Measurements from ENCODE around the gene SSBP4.

The SSBP4 gene

GRCh38 chr19:18468517-18468916, 49.3 kb downstream of the SSBP4 start:
- Histone ChIP-seq H2AFZ (ENCODE audit: low read depth, low read length, severe bottlenecking) (no peak overlapping the region), H3F3A (ENCODE audit: insufficient read depth) (no peaks in the 10 kb centered on the region), H3K27ac (ENCODE audit: low read depth, low read length) (no peak overlapping the region), H3K4me3 (ENCODE audit: insufficient read depth, low read length, poor library complexity, severe bottlenecking) (no peak overlapping the region), H4K20me1 (ENCODE audit: low read depth, low read length) (no peaks in the 10 kb centered on the region), H3K9ac (ENCODE audit: low read length) (no peak overlapping the region), H3K36me3 (ENCODE audit: low read length) (no peaks in the 10 kb centered on the region), H3K9me2 (replicated peaks; ENCODE audit: insufficient read depth, low read length) (no peaks in the 10 kb centered on the region), H3K4me2 (ENCODE audit: low read depth, low read length, poor library complexity, severe bottlenecking) (no peak overlapping the region), H3K9me3 (ENCODE audit: insufficient read depth, low read length) (no peaks in the 10 kb centered on the region), H3K27me3 (ENCODE audit: low read length) (no peaks in the 10 kb centered on the region), H3K79me2 (ENCODE audit: insufficient read depth, low read length) (peaks cover under 1% of the 10 kb centered on the region; the same call in 1 of the 2 replicates)
- TF ChIP-seq EZH2phosphoT487 (conservative IDR thresholded peaks at IDR 0.05; ENCODE audit: low read length) (no peak), CTCF (IDR thresholded peaks at IDR 0.05; ENCODE audit: insufficient read depth, low read length, poor library complexity, severe bottlenecking) (no peak)

- Histone ChIP-seq H3K4me2 (ENCODE audit: low read depth, low read length, poor library complexity, severe bottlenecking) (no peak overlapping the region), H3K27ac (ENCODE audit: low read depth, low read length) (no peak overlapping the region), H3K27me3 (ENCODE audit: low read length) (no peaks in the 10 kb centered on the region), H2AFZ (ENCODE audit: low read depth, low read length, severe bottlenecking) (no peak overlapping the region), H3K9me2 (replicated peaks; ENCODE audit: insufficient read depth, low read length) (no peaks in the 10 kb centered on the region), H3K36me3 (ENCODE audit: low read length) (no peaks in the 10 kb centered on the region), H3F3A (ENCODE audit: insufficient read depth) (no peaks in the 10 kb centered on the region), H4K20me1 (ENCODE audit: low read depth, low read length) (no peaks in the 10 kb centered on the region), H3K4me3 (ENCODE audit: insufficient read depth, low read length, poor library complexity, severe bottlenecking) (no peak overlapping the region), H3K79me2 (ENCODE audit: insufficient read depth, low read length) (peaks cover 8% of the 10 kb centered on the region), H3K9ac (ENCODE audit: low read length) (no peak overlapping the region), H3K9me3 (ENCODE audit: insufficient read depth, low read length) (no peaks in the 10 kb centered on the region)
- peak; percentile 69 for TF ChIP-seq CTCF (IDR thresholded peaks at IDR 0.05; ENCODE audit: insufficient read depth, low read length, poor library complexity, severe bottlenecking)
- TF ChIP-seq EZH2phosphoT487 (conservative IDR thresholded peaks at IDR 0.05; ENCODE audit: low read length): no peak
These were observed 50.1 kb downstream of the SSBP4 start for GRCh38 chr19:18469069-18469846.

- Histone ChIP-seq H3K79me2 (ENCODE audit: insufficient read depth, low read length) (peaks cover 23% of the 10 kb centered on the region), H3K4me2 (ENCODE audit: low read depth, low read length, poor library complexity, severe bottlenecking) (no peak overlapping the region), H3F3A (ENCODE audit: insufficient read depth) (no peaks in the 10 kb centered on the region), H3K9me3 (ENCODE audit: insufficient read depth, low read length) (no peaks in the 10 kb centered on the region), H4K20me1 (ENCODE audit: low read depth, low read length) (no peaks in the 10 kb centered on the region), H3K9me2 (replicated peaks; ENCODE audit: insufficient read depth, low read length) (no peaks in the 10 kb centered on the region), H3K9ac (ENCODE audit: low read length) (no peak overlapping the region), H2AFZ (ENCODE audit: low read depth, low read length, severe bottlenecking) (no peak overlapping the region), H3K27me3 (ENCODE audit: low read length) (no peaks in the 10 kb centered on the region), H3K27ac (ENCODE audit: low read depth, low read length) (no peak overlapping the region), H3K36me3 (ENCODE audit: low read length) (no peaks in the 10 kb centered on the region), H3K4me3 (ENCODE audit: insufficient read depth, low read length, poor library complexity, severe bottlenecking) (no peak overlapping the region)
- TF ChIP-seq EZH2phosphoT487 (conservative IDR thresholded peaks at IDR 0.05; ENCODE audit: low read length) (no peak), CTCF (IDR thresholded peaks at IDR 0.05; ENCODE audit: insufficient read depth, low read length, poor library complexity, severe bottlenecking) (no peak)
These were observed 51.6 kb downstream of the SSBP4 start for GRCh38 chr19:18470787-18471186.

Measured in SU-DHL-6 (cell line).